HepG2 (cell line): ENCODE measurements around the gene DSCAML1.

ENCODE experiments used
- CTCF ChIP-seq: sonication (generic); formaldehyde crosslinking; IDR thresholded peaks from 2 replicates; pipeline ENCODE4 v1.5.0; 2020; ENCODE audit warnings: mild to moderate bottlenecking, missing genetic modification reagents, moderate library complexity
- KLF13 ChIP-seq: sonication (generic); formaldehyde crosslinking; IDR thresholded peaks from 2 replicates; pipeline ENCODE4 v1.4.0; 2020; ENCODE audit warnings: mild to moderate bottlenecking, missing genetic modification reagents
- MIER2 ChIP-seq: IDR thresholded peaks from 2 replicates; pipeline ENCODE4 v1.6.1; 2016; ENCODE audit warnings: missing biosample characterization, missing genetic modification reagents
- RAD21 ChIP-seq: fragments of 450-650 bp; formaldehyde crosslinking; IDR thresholded peaks from 2 replicates; pipeline ENCODE4 v1.5.0; 2020; ENCODE audit warnings: mild to moderate bottlenecking

GRCh38 chr11:117439256-117439655, 357.8 kb downstream of the DSCAML1 start:
- TF ChIP-seq CTCF: no peak
- TF ChIP-seq RAD21 (CRISPR knock-in tag): no peak
- no peak for TF ChIP-seq KLF13 (CRISPR knock-in tag)
- no peak for TF ChIP-seq MIER2
